ENCODE data around the gene LDB2.

DNA sequence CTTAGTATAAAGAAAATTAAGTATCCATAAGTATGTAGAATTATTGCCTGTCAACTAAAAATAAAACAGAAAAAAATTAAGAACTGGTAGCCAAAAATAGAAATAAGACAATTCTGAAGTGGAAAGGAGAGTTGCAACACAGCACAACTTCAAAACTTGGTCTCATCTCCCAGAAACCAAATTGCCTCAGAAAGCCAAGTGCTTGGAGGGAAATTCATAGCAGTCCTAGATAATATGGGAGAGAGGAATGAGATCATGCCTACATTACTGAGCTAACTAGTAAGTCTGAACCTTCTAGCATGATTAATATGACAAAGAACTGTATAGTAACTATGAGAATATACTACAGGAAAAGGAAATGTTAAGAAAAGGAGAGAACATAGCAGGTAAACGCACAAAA is 256.5 kb downstream of the LDB2 start:
- TF ChIP-seq, protein P1, sequence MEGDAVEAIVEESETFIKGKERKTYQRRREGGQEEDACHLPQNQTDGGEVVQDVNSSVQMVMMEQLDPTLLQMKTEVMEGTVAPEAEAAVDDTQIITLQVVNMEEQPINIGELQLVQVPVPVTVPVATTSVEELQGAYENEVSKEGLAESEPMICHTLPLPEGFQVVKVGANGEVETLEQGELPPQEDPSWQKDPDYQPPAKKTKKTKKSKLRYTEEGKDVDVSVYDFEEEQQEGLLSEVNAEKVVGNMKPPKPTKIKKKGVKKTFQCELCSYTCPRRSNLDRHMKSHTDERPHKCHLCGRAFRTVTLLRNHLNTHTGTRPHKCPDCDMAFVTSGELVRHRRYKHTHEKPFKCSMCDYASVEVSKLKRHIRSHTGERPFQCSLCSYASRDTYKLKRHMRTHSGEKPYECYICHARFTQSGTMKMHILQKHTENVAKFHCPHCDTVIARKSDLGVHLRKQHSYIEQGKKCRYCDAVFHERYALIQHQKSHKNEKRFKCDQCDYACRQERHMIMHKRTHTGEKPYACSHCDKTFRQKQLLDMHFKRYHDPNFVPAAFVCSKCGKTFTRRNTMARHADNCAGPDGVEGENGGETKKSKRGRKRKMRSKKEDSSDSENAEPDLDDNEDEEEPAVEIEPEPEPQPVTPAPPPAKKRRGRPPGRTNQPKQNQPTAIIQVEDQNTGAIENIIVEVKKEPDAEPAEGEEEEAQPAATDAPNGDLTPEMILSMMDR (conservative IDR thresholded peaks at IDR 0.05; ENCODE audit: low read length), result no peak
- no peak for TF ChIP-seq EZH2phosphoT487 (IDR thresholded peaks at IDR 0.05; ENCODE audit: borderline replicate concordance, low read depth, low read length)
